ENCODE data around the gene BDKRB2. TPM values are rescaled to one million over a fixed set of nuclear protein-coding genes. Genes with fewer than 3 reads are reported as not detected.

BDKRB2 gene
- total RNA-seq, 6 experiments from 2014 or later, result 5.8 to 11.2 (median 9.1) TPM

- peak overlapping the region; percentile 83 for H3K27ac Mint-ChIP-seq
- H3K4me3 Mint-ChIP-seq, result no peak overlapping the region
- H3K9me3 Mint-ChIP-seq, result peaks cover 36% of the 10 kb centered on the region
- no peak for TF ChIP-seq CTCF (IDR thresholded peaks at IDR 0.05)
- H3K4me1 Mint-ChIP-seq (ENCODE audit: low read depth), result peaks cover 56% of the 10 kb centered on the region
- H3K27me3 Mint-ChIP-seq (ENCODE audit: insufficient read depth), result peaks cover 4% of the 10 kb centered on the region
- peaks cover 34% of the 10 kb centered on the region for H3K36me3 Mint-ChIP-seq (ENCODE audit: low read depth)
- no peak for DNase-seq
These were observed 69.5 kb downstream of the BDKRB2 start for GRCh38 chr14:96274122-96274521.

- DNase-seq, result peak; percentile 81
- Mint-ChIP-seq H3K27ac (peak overlapping the region; percentile 83), H3K9me3 (peaks cover 36% of the 10 kb centered on the region), H3K27me3 (ENCODE audit: insufficient read depth) (peaks cover 2% of the 10 kb centered on the region; the same call in 1 of the 2 replicates), H3K4me1 (ENCODE audit: low read depth) (peaks cover 56% of the 10 kb centered on the region), H3K4me3 (peak overlapping the region; percentile 64), H3K36me3 (ENCODE audit: low read depth) (peaks cover 31% of the 10 kb centered on the region)
- no peak for TF ChIP-seq CTCF (IDR thresholded peaks at IDR 0.05)
These were observed 69.9 kb downstream of the BDKRB2 start for GRCh38 chr14:96274543-96274942.

- H3K4me1 Mint-ChIP-seq (ENCODE audit: low read depth), result peaks cover 55% of the 10 kb centered on the region
- peaks cover 36% of the 10 kb centered on the region for H3K9me3 Mint-ChIP-seq
- peak overlapping the region; percentile 64 for H3K4me3 Mint-ChIP-seq
- DNase-seq, result peak; percentile 56
- H3K36me3 Mint-ChIP-seq (ENCODE audit: low read depth), result peaks cover 28% of the 10 kb centered on the region
- peaks cover 2% of the 10 kb centered on the region; the same call in 1 of the 2 replicates for H3K27me3 Mint-ChIP-seq (ENCODE audit: insufficient read depth)
- peak; percentile 99 for TF ChIP-seq CTCF (IDR thresholded peaks at IDR 0.05)
- peak overlapping the region; percentile 83 for H3K27ac Mint-ChIP-seq
These were observed 70.8 kb downstream of the BDKRB2 start for GRCh38 chr14:96275177-96276112.

- Mint-ChIP-seq H3K27me3 (ENCODE audit: insufficient read depth) (peaks cover 2% of the 10 kb centered on the region; the same call in 1 of the 2 replicates), H3K27ac (no peak overlapping the region), H3K4me3 (no peak overlapping the region), H3K9me3 (peaks cover 15% of the 10 kb centered on the region), H3K36me3 (ENCODE audit: low read depth) (peaks cover 9% of the 10 kb centered on the region), H3K4me1 (ENCODE audit: low read depth) (peaks cover 45% of the 10 kb centered on the region)
- TF ChIP-seq CTCF (IDR thresholded peaks at IDR 0.05), result no peak
- DNase-seq, result no peak
These were observed 73.3 kb downstream of the BDKRB2 start for GRCh38 chr14:96277890-96278289.

GRCh38 chr14:96279564-96279963 is 74.9 kb downstream of the BDKRB2 start:
- H3K36me3 Mint-ChIP-seq (ENCODE audit: low read depth), result peaks cover 10% of the 10 kb centered on the region
- H3K4me1 Mint-ChIP-seq (ENCODE audit: low read depth), result peaks cover 28% of the 10 kb centered on the region
- no peak overlapping the region for H3K4me3 Mint-ChIP-seq
- TF ChIP-seq CTCF (IDR thresholded peaks at IDR 0.05), result no peak
- H3K27ac Mint-ChIP-seq, result no peak overlapping the region
- peaks cover 9% of the 10 kb centered on the region for H3K9me3 Mint-ChIP-seq
- peaks cover 2% of the 10 kb centered on the region; the same call in 1 of the 2 replicates for H3K27me3 Mint-ChIP-seq (ENCODE audit: insufficient read depth)
- no peak for DNase-seq
